BE2C (cell line): ENCODE measurements around the gene SGK1.
"Not testable (repeated sequence)": the region's sequence is repeated elsewhere in the genome, so short reads cannot be mapped to it uniquely, and the experiment has no call there.

Experiments
- DNase-seq: peaks from one replicate; pipeline ENCODE4 v3.0.0-alpha.2; 2020
- H3K27me3 ChIP-seq: fragments of 250-450 bp; sonication (Bioruptor Pico); 2 replicates; pipeline ENCODE4 v1.5.1; 2020; ENCODE audit warnings: mild to moderate bottlenecking
- H3K36me3 ChIP-seq: fragments of 250-450 bp; sonication (Bioruptor Pico); 2 replicates; pipeline ENCODE4 v1.5.1; 2020; ENCODE audit warnings: mild to moderate bottlenecking
- H3K4me1 ChIP-seq: fragments of 250-450 bp; sonication (Bioruptor Pico); 2 replicates; pipeline ENCODE4 v1.5.1; 2020
- H3K4me3 ChIP-seq: 2 replicates; pipeline ENCODE4 v1.5.1; 2011; ENCODE audit warnings: low read depth, low read length
- H3K9me3 ChIP-seq: fragments of 250-450 bp; sonication (Bioruptor Pico); 2 replicates; pipeline ENCODE4 v1.5.1; 2020
- CTCF ChIP-seq: IDR thresholded peaks from 2 replicates; pipeline ENCODE4 v1.5.1; 2012; ENCODE audit warnings: mild to moderate bottlenecking, low read depth, low read length

The SGK1 gene

GRCh38 chr6:134245041-134245440 lies 72.9 kb downstream of the SGK1 start:
- H3K27me3 ChIP-seq, result no peaks in the 10 kb centered on the region
- TF ChIP-seq CTCF, result no peak
- no peaks in the 10 kb centered on the region for H3K36me3 ChIP-seq
- no peak for DNase-seq
- peaks cover 4% of the 10 kb centered on the region; the same call in 1 of the 2 replicates for H3K4me1 ChIP-seq
- no peaks in the 10 kb centered on the region for H3K9me3 ChIP-seq
- H3K4me3 ChIP-seq, result no peak overlapping the region

- no peaks in the 10 kb centered on the region for H3K9me3 ChIP-seq
- TF ChIP-seq CTCF, result no peak
- no peak for DNase-seq
- H3K4me3 ChIP-seq, result no peak overlapping the region
- H3K4me1 ChIP-seq, result peaks cover 13% of the 10 kb centered on the region
- no peaks in the 10 kb centered on the region for H3K36me3 ChIP-seq
- no peaks in the 10 kb centered on the region for H3K27me3 ChIP-seq
Observed at GRCh38 chr6:134240665-134241431, 77.1 kb downstream of the SGK1 start.

- Histone ChIP-seq H3K4me3 (no peak overlapping the region), H3K27me3 (no peaks in the 10 kb centered on the region), H3K4me1 (peaks cover 13% of the 10 kb centered on the region), H3K9me3 (no peaks in the 10 kb centered on the region), H3K36me3 (no peaks in the 10 kb centered on the region)
- TF ChIP-seq CTCF, result no peak
- DNase-seq, result peak; percentile 49
Observed at GRCh38 chr6:134238960-134239795, 78.7 kb downstream of the SGK1 start.

- Histone ChIP-seq H3K4me3 (no peak overlapping the region), H3K36me3 (no peaks in the 10 kb centered on the region), H3K4me1 (peaks cover 13% of the 10 kb centered on the region), H3K9me3 (no peaks in the 10 kb centered on the region), H3K27me3 (no peaks in the 10 kb centered on the region)
- no peak for TF ChIP-seq CTCF
- DNase-seq, result no peak
Observed at GRCh38 chr6:134238006-134238405, 79.9 kb downstream of the SGK1 start.

- DNase-seq, result no peak
- Histone ChIP-seq H3K9me3 (no peaks in the 10 kb centered on the region), H3K27me3 (no peaks in the 10 kb centered on the region), H3K36me3 (no peaks in the 10 kb centered on the region), H3K4me1 (peaks cover 13% of the 10 kb centered on the region), H3K4me3 (no peak overlapping the region)
- TF ChIP-seq CTCF, result no peak
Observed at GRCh38 chr6:134235937-134236751, 81.8 kb downstream of the SGK1 start.

GRCh38 chr6:134235334-134235733 lies 82.6 kb downstream of the SGK1 start:
- peaks cover 13% of the 10 kb centered on the region for H3K4me1 ChIP-seq
- H3K9me3 ChIP-seq, H3K36me3 ChIP-seq, H3K4me3 ChIP-seq, H3K27me3 ChIP-seq, DNase-seq: not testable (repeated sequence)
